ENCODE results near the gene ELAPOR1.

The ELAPOR1 gene

DNA sequence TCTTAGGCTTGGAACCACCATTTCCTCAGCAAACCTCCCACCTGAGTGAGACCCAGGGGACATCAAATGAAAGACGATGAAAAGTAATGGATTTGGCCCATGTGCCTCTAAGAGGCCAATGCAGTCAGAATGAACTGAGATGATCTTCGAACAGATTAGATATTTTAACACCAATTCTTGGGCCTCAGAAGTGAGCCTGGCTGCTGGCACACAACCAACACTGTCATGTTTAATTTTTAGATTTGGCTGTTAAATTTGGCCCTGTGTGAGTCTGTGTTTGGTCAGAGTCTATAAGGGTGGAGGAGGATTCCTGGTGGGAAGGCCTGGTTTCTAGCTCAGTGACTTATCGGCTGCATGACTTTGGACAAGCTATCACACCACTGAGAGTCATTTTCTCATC is 45.4 kb downstream of the ELAPOR1 start:
- DNase-seq (ENCODE audit: low read depth in 1 of 2, low spot score in 1 of 2), result no peak
- H3K27me3 ChIP-seq (ENCODE audit: insufficient read depth, poor library complexity, severe bottlenecking), result no peaks in the 10 kb centered on the region
- H3K4me3 ChIP-seq (replicated peaks; ENCODE audit: insufficient read depth, low read length), result no peak overlapping the region
- TF ChIP-seq, protein P1, sequence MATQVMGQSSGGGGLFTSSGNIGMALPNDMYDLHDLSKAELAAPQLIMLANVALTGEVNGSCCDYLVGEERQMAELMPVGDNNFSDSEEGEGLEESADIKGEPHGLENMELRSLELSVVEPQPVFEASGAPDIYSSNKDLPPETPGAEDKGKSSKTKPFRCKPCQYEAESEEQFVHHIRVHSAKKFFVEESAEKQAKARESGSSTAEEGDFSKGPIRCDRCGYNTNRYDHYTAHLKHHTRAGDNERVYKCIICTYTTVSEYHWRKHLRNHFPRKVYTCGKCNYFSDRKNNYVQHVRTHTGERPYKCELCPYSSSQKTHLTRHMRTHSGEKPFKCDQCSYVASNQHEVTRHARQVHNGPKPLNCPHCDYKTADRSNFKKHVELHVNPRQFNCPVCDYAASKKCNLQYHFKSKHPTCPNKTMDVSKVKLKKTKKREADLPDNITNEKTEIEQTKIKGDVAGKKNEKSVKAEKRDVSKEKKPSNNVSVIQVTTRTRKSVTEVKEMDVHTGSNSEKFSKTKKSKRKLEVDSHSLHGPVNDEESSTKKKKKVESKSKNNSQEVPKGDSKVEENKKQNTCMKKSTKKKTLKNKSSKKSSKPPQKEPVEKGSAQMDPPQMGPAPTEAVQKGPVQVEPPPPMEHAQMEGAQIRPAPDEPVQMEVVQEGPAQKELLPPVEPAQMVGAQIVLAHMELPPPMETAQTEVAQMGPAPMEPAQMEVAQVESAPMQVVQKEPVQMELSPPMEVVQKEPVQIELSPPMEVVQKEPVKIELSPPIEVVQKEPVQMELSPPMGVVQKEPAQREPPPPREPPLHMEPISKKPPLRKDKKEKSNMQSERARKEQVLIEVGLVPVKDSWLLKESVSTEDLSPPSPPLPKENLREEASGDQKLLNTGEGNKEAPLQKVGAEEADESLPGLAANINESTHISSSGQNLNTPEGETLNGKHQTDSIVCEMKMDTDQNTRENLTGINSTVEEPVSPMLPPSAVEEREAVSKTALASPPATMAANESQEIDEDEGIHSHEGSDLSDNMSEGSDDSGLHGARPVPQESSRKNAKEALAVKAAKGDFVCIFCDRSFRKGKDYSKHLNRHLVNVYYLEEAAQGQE (IDR thresholded peaks at IDR 0.05; ENCODE audit: insufficient replicate concordance, low read depth), result no peak
- TF ChIP-seq, protein P2, sequence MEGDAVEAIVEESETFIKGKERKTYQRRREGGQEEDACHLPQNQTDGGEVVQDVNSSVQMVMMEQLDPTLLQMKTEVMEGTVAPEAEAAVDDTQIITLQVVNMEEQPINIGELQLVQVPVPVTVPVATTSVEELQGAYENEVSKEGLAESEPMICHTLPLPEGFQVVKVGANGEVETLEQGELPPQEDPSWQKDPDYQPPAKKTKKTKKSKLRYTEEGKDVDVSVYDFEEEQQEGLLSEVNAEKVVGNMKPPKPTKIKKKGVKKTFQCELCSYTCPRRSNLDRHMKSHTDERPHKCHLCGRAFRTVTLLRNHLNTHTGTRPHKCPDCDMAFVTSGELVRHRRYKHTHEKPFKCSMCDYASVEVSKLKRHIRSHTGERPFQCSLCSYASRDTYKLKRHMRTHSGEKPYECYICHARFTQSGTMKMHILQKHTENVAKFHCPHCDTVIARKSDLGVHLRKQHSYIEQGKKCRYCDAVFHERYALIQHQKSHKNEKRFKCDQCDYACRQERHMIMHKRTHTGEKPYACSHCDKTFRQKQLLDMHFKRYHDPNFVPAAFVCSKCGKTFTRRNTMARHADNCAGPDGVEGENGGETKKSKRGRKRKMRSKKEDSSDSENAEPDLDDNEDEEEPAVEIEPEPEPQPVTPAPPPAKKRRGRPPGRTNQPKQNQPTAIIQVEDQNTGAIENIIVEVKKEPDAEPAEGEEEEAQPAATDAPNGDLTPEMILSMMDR (IDR thresholded peaks at IDR 0.05; ENCODE audit: insufficient read depth, low read length), result no peak
- TF ChIP-seq GABPA (IDR thresholded peaks at IDR 0.05; ENCODE audit: low read depth) (no peak), SPI1 (IDR thresholded peaks at IDR 0.05; ENCODE audit: borderline replicate concordance, low read depth) (no peak), POLR2AphosphoS5 (IDR thresholded peaks at IDR 0.05; ENCODE audit: low read depth) (no peak)
- H3K27ac ChIP-seq (replicated peaks), result no peak overlapping the region

DNA sequence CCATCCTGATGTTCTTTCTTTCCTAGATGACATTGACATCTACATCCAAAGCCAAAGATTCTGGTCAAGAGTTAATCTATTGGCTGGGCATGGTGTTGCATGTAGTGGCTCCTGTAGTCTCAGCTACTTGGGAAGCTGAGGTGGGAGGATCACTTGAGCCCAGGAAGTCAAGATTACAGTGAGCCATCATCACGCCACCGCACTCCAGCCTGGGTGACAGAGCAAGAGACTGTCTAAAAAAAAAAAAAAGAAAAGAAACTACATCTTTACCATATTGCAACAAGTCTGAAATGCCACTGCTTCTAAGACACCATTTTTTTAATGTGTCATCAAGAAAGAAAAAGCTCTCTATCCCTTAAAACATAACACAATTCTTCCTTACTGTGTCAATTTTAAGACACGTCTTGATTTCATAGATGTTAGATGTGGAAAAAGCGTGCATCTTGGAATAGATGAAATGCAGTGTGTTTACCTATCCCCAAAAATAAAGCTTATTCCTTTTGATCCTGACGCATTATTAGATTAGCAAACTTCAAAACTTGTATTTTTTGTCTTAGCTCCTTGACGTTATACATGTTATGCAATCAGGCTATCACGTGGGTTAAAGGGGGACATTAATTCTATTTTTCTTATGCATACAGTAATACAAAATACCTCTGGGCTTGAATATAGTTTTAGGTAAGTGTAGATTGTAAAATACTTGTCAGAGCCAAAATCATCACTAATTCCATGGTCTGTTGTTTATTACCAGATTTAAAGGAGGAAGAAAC is 46.3 kb downstream of the ELAPOR1 start:
- Histone ChIP-seq H3K27ac (replicated peaks) (no peak overlapping the region), H3K27me3 (ENCODE audit: insufficient read depth, poor library complexity, severe bottlenecking) (no peaks in the 10 kb centered on the region), H3K4me3 (replicated peaks; ENCODE audit: insufficient read depth, low read length) (no peak overlapping the region)
- DNase-seq (ENCODE audit: low read depth in 1 of 2, low spot score in 1 of 2), result no peak
- TF ChIP-seq, protein P2 (IDR thresholded peaks at IDR 0.05; ENCODE audit: insufficient read depth, low read length), result no peak
- TF ChIP-seq POLR2AphosphoS5 (IDR thresholded peaks at IDR 0.05; ENCODE audit: low read depth) (no peak), GABPA (IDR thresholded peaks at IDR 0.05; ENCODE audit: low read depth) (no peak), SPI1 (IDR thresholded peaks at IDR 0.05; ENCODE audit: borderline replicate concordance, low read depth) (no peak)
- TF ChIP-seq, protein P1 (IDR thresholded peaks at IDR 0.05; ENCODE audit: insufficient replicate concordance, low read depth), result no peak

DNA sequence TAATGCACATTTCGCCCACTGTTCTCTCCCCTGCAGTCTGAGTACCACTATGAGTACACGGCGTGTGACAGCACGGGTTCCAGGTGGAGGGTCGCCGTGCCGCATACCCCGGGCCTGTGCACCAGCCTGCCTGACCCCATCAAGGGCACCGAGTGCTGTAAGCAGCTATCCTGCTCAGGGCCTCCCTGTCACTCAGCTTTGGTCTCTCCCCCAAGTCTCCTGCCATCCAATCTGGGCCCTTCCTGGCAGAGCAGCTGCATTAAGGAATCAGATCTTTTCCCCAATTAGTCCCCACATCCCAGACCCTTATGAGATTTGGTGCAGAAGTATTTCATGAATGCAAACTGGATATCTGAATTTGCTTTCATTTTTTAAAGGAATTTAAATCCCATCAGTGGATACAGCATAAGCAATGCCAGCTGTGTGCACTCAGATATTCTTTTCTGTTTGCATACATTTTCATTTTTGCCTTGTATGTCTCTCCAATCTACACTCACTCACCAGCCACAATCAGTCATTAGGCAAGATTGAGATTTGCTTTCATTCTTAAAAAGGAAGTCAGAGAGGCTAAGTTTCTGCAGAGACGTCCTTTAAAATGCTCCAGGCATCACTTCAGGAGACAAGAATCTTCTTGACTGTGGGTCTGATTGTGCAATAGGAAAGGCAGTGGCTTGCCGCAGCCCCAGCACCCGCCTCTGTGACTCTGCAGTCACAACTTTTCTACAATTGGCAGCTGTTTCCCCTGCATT is 48.1 kb downstream of the ELAPOR1 start:
- Histone ChIP-seq H3K4me3 (replicated peaks; ENCODE audit: insufficient read depth, low read length) (no peak overlapping the region), H3K27me3 (ENCODE audit: insufficient read depth, poor library complexity, severe bottlenecking) (no peaks in the 10 kb centered on the region), H3K27ac (replicated peaks) (no peak overlapping the region)
- peak; percentile 43; the same call in 1 of the 2 replicates for TF ChIP-seq POLR2AphosphoS5 (IDR thresholded peaks at IDR 0.05; ENCODE audit: low read depth)
- TF ChIP-seq SPI1 (IDR thresholded peaks at IDR 0.05; ENCODE audit: borderline replicate concordance, low read depth), result peak; percentile 80
- TF ChIP-seq, protein P2 (IDR thresholded peaks at IDR 0.05; ENCODE audit: insufficient read depth, low read length), result no peak
- DNase-seq (ENCODE audit: low read depth in 1 of 2, low spot score in 1 of 2), result peak; percentile 90 to 94

Data from HL-60 (cell line).